MCF 10A (cell line): ENCODE measurements around the gene YWHAE. TPM values are rescaled to one million over a fixed set of nuclear protein-coding genes. Genes with fewer than 3 reads are reported as not detected.

Experiments
- BruUV-seq: library from RNA; stranded (reverse); fragments of 400-500 nt; replicated peaks from 2 replicates; lab custom pipeline; 2021; lab: Mats Ljungman, UMichigan
- CTCF ChIA-PET: fragments of 300-600 bp; sonication (Branson Sonifier 250); formaldehyde crosslinking; extraction: SDS; loops from one replicate; lab custom pipeline; 2021; ENCODE audit warnings: antibody characterized with exemption, inconsistent platforms; lab: Yijun Ruan, JAX
- POLR2A ChIA-PET: fragments of 300-600, 350-650 bp; sonication (Branson Sonifier 250); formaldehyde crosslinking; extraction: SDS; loops from one replicate; lab custom pipeline; 2020; ENCODE audit warnings: antibody characterized with exemption, inconsistent platforms; lab: Yijun Ruan, JAX
- DNase-seq: peaks from one replicate; pipeline ENCODE4 v3.0.0-alpha.2; 2018; ENCODE audit not compliant: unreplicated experiment
- H3K27ac Mint-ChIP-seq: one replicate; pipeline ENCODE4 v1.8.0; 2022; ENCODE audit warnings: mild to moderate bottlenecking, low read depth, mixed read lengths; ENCODE audit not compliant: unreplicated experiment
- H3K27me3 Mint-ChIP-seq: one replicate; pipeline ENCODE4 v1.8.0; 2022; ENCODE audit warnings: mixed read lengths; ENCODE audit not compliant: insufficient read depth, unreplicated experiment
- H3K36me3 Mint-ChIP-seq: one replicate; pipeline ENCODE4 v1.8.0; 2022; ENCODE audit warnings: mild to moderate bottlenecking, moderate library complexity, mixed read lengths; ENCODE audit not compliant: insufficient read depth, unreplicated experiment
- H3K4me1 Mint-ChIP-seq: one replicate; pipeline ENCODE4 v1.8.0; 2022; ENCODE audit warnings: mixed read lengths; ENCODE audit not compliant: insufficient read depth, unreplicated experiment
- H3K4me3 Mint-ChIP-seq: one replicate; pipeline ENCODE4 v1.8.0; 2022; ENCODE audit warnings: mild to moderate bottlenecking, moderate library complexity, mixed read lengths; ENCODE audit not compliant: unreplicated experiment
- H3K9me3 Mint-ChIP-seq: one replicate; pipeline ENCODE4 v1.8.0; 2022; ENCODE audit warnings: mixed read lengths; ENCODE audit not compliant: unreplicated experiment
- CTCF ChIP-seq: fragments of 200-600 bp; IDR thresholded peaks from one replicate; pipeline ENCODE4 v1.8.0; 2022; ENCODE audit warnings: antibody characterized with exemption, mild to moderate bottlenecking; ENCODE audit not compliant: unreplicated experiment
- intact Hi-C: fragments of 100-400 bp; cut with micrococcal nuclease; formaldehyde crosslinking; loops from 2 replicates; pipeline ENCODE4 v1.14.1; 2022
- total RNA-seq: library from RNA; stranded (reverse); gene quantifications from 2 replicates; pipeline ENCODE4 v1.2.3, GENCODE V29; 2022

The YWHAE gene
- total RNA-seq, 1 experiment from 2014 or later = 813 TPM

GRCh38 chr17:1343554-1343953 lies 56.5 kb downstream of the YWHAE start:
- no TSS peak for BruUV-seq
- ChIA-PET CTCF (interaction anchor here (0.5 kb wide), 1 partner anchor 10 kb away, joined by 3 read pairs; no protein-coding TSS in a partner anchor), POLR2A (interaction anchor here (0.8 kb wide), 1 partner anchor 18 kb away, joined by 3 read pairs; no protein-coding TSS in a partner anchor)
- H3K27ac Mint-ChIP-seq = no peak overlapping the region
- intact Hi-C loops = no loop called here
- TF ChIP-seq CTCF = no peak
- no peak for DNase-seq
- H3K9me3 Mint-ChIP-seq = no peaks in the 10 kb centered on the region
- peaks cover 7% of the 10 kb centered on the region for H3K4me1 Mint-ChIP-seq
- no peaks in the 10 kb centered on the region for H3K27me3 Mint-ChIP-seq
- H3K4me3 Mint-ChIP-seq = no peak overlapping the region
- peaks cover 69% of the 10 kb centered on the region for H3K36me3 Mint-ChIP-seq

- TF ChIP-seq CTCF = no peak
- Mint-ChIP-seq H3K27me3 (no peaks in the 10 kb centered on the region), H3K36me3 (peaks cover 39% of the 10 kb centered on the region), H3K4me3 (no peak overlapping the region), H3K27ac (no peak overlapping the region), H3K4me1 (no peaks in the 10 kb centered on the region), H3K9me3 (no peaks in the 10 kb centered on the region)
- no TSS peak for BruUV-seq
- POLR2A ChIA-PET = no interaction called here
- intact Hi-C loops = no loop called here
- no peak for DNase-seq
- CTCF ChIA-PET = interaction anchor here (1.1 to 3.5 kb wide), 2 partner anchors 9 to 25 kb away, joined by 5 to 12 read pairs; no protein-coding TSS in a partner anchor
Measured at GRCh38 chr17:1340371-1340770, 59.7 kb downstream of the YWHAE start.

GRCh38 chr17:1331708-1332107 lies 68.3 kb downstream of the YWHAE start:
- ChIA-PET CTCF (interaction anchor here (0.6 to 3.0 kb wide), 6 partner anchors 9 to 70 kb away, joined by 3 to 12 read pairs (median 3); no protein-coding TSS in a partner anchor), POLR2A (interaction anchor here (1.4 to 1.9 kb wide), 2 partner anchors 10 to 15 kb away, joined by 4 to 5 read pairs; no protein-coding TSS in a partner anchor)
- DNase-seq = no peak
- no TSS peak for BruUV-seq
- peaks cover 5% of the 10 kb centered on the region for H3K36me3 Mint-ChIP-seq
- intact Hi-C loops = loop anchor here (1.0 to 2.0 kb wide), 2 partner anchors 55 to 72 kb away; no protein-coding TSS in a partner anchor
- H3K27me3 Mint-ChIP-seq = no peaks in the 10 kb centered on the region
- no peak for TF ChIP-seq CTCF
- no peak overlapping the region for H3K27ac Mint-ChIP-seq
- H3K4me1 Mint-ChIP-seq = no peaks in the 10 kb centered on the region
- H3K4me3 Mint-ChIP-seq = no peak overlapping the region
- H3K9me3 Mint-ChIP-seq = no peaks in the 10 kb centered on the region

- TF ChIP-seq CTCF = no peak
- Mint-ChIP-seq H3K27me3 (no peaks in the 10 kb centered on the region), H3K4me3 (no peak overlapping the region), H3K36me3 (peaks cover under 1% of the 10 kb centered on the region), H3K27ac (no peak overlapping the region), H3K9me3 (no peaks in the 10 kb centered on the region), H3K4me1 (no peaks in the 10 kb centered on the region)
- ChIA-PET CTCF (interaction anchor here (0.7 to 0.9 kb wide), 2 partner anchors 66 to 185 kb away, joined by 3 to 4 read pairs; no protein-coding TSS in a partner anchor), POLR2A (interaction anchor here (1.9 kb wide), 1 partner anchor 16 kb away, joined by 5 read pairs; no protein-coding TSS in a partner anchor)
- no peak for DNase-seq
- intact Hi-C loops = no loop called here
- no TSS peak for BruUV-seq
Measured at GRCh38 chr17:1329745-1330343, 70.2 kb downstream of the YWHAE start.
